ENCODE data around the gene UNC80.

UNC80 gene

DNA sequence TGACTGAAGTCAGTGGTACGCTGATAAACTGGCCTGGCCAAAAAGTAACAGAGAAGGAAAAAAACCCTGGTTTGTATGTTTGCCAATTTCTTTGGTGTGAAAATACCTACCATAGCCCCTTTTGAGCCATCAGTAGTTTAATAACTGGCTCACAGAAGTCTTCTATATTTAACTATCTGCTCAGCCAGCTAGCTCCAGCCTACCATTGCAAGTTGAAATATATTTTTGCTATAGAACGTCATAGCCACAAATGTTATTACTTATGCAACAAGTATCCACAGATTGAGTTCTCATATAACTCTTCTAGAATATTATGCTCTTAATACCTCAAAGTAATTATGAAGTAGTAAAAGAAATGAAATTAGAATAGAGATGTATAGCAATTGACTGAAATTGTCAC, 256.0 kb downstream of the UNC80 start:
- TF ChIP-seq, protein P1, sequence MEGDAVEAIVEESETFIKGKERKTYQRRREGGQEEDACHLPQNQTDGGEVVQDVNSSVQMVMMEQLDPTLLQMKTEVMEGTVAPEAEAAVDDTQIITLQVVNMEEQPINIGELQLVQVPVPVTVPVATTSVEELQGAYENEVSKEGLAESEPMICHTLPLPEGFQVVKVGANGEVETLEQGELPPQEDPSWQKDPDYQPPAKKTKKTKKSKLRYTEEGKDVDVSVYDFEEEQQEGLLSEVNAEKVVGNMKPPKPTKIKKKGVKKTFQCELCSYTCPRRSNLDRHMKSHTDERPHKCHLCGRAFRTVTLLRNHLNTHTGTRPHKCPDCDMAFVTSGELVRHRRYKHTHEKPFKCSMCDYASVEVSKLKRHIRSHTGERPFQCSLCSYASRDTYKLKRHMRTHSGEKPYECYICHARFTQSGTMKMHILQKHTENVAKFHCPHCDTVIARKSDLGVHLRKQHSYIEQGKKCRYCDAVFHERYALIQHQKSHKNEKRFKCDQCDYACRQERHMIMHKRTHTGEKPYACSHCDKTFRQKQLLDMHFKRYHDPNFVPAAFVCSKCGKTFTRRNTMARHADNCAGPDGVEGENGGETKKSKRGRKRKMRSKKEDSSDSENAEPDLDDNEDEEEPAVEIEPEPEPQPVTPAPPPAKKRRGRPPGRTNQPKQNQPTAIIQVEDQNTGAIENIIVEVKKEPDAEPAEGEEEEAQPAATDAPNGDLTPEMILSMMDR (IDR thresholded peaks at IDR 0.05; ENCODE audit: borderline replicate concordance, insufficient read depth, low read depth, low read length) = no peak
- H3K4me3 ChIP-seq (ENCODE audit: low read depth, low read length) = no peak overlapping the region

DNA sequence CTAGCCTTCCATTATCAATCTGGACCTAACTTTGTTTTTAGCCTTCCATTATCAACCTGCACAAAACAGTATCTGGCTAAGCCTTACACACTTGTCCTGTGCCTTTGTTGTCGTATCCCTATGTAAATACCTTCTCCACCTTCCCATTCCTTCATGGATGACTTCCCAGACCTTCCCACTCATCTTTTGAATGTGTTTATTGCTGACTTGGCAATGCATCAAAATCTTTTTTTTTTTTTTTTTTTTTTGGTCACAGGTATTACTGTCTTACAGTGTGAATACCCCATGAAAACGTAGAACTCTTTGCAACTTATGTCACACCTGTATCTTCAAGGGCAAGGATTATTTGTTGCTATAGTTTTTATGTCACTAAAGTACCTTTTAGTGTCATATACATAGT, 256.5 kb downstream of the UNC80 start:
- H3K4me3 ChIP-seq (ENCODE audit: low read depth, low read length) = no peak overlapping the region
- TF ChIP-seq, protein P1 (IDR thresholded peaks at IDR 0.05; ENCODE audit: borderline replicate concordance, insufficient read depth, low read depth, low read length) = no peak

DNA sequence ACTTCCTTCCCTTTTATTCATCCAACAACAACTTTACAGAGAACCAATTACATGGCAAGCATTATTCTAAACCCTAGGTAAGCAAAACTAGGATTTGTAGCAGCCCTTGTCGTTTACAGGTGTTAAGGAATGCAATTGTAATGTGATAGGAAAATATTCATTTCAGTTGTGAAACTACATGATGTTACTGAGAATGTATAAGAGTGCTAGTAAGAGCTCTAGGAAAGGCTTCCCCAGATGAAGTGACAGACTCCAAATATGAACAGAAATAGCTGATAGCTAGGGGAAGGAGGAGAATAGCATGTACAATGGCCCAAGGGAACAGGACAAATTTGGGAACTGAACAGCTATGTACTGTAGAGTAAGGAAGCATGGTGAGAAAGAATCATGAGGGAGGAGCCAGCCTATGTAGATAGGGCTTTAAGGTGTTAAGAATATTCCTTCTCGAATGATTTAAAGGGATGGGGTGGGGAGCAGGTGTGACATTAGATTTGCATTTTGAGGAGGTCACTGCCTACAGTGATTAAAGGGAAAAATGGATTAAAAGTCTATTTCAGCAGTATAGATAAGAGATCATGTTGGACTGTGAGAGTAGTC, 262.6 kb downstream of the UNC80 start:
- no peak overlapping the region for H3K4me3 ChIP-seq (ENCODE audit: low read depth, low read length)
- TF ChIP-seq, protein P1 (IDR thresholded peaks at IDR 0.05; ENCODE audit: borderline replicate concordance, insufficient read depth, low read depth, low read length) = no peak

DNA sequence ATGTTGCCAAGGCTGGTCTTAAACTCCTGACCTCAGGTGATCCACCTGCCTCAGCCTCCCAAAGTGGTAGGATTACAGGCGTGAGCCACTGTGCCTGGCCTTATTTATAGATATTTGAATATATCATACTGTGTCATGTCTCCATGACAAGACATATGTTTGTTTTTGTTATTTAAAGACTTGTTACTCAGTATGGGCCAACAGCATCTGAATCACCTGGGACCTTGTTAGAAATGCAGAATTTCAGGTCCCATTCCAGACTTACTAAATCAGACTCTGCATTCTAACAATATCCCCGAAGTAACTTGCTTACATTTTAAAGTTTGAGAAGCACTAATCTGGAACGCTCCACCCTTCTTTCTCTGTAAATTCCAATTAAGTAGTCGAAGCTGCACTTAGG, 264.0 kb downstream of the UNC80 start:
- TF ChIP-seq, protein P1 (IDR thresholded peaks at IDR 0.05; ENCODE audit: borderline replicate concordance, insufficient read depth, low read depth, low read length) = no peak
- H3K4me3 ChIP-seq (ENCODE audit: low read depth, low read length) = no peak overlapping the region

DNA sequence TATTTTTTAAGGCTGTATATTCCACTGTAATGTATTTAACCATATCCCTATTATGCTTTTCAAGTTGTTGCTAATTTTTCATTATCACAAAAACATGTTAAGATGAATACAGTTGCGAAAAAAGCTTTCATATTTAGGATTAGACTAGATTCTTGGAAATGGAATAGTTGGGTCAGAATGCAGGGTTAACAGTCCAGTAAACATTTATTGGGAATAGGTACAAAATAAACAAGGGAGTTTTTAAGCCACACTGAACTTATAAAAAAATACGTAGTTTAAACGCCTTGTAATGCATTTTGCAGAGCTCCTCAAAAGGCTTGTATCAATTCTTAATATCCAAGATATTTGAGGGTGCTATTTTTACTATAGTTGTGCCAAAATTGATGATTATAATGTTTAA, 266.4 kb downstream of the UNC80 start:
- TF ChIP-seq, protein P1 (IDR thresholded peaks at IDR 0.05; ENCODE audit: borderline replicate concordance, insufficient read depth, low read depth, low read length) = no peak
- H3K4me3 ChIP-seq (ENCODE audit: low read depth, low read length) = no peak overlapping the region

DNA sequence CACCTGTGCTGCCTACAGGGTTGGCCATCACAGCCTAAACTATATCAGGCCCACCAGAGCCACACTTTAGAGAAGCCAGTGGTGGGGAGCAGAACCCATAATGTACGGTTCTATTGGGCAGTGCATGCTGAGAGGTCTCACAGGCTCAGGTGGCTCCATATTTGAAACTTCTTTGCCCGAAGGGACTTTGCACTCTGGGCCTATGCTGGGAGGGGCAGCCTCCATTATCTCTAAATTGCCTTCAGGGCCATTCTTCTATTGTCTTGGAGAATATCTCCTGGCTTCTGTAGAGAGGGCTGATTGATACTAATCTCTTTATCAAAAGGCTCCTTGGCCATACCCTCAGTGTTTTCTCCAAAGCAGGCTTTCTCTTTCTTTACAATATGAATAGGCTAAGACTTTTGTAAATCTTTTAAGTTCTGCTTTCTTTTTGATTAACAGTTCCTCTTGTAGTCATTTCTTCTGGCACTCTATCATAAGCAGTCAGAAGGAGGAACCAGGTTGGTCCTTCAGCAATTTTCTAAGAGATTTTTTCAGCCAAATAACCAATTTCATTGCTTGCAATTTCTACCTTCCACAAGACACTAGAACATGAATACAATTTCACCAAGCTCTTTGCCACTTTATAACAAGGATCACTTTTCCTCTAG, 275.3 kb downstream of the UNC80 start:
- TF ChIP-seq, protein P1 (IDR thresholded peaks at IDR 0.05; ENCODE audit: borderline replicate concordance, insufficient read depth, low read depth, low read length) = no peak
- H3K4me3 ChIP-seq (ENCODE audit: low read depth, low read length) = no peak overlapping the region

All from GM12875 (cell line).